WERI-Rb-1 (cell line): ENCODE data around the gene CCT7.
"Not testable (repeated sequence)": the region's sequence is repeated elsewhere in the genome, so short reads cannot be mapped to it uniquely, and the experiment has no call there.

Source experiments
- DNase-seq: peaks from one replicate; pipeline ENCODE4 v3.0.0-alpha.2; 2020
- H3K27ac ChIP-seq: fragments of 250-450 bp; sonication (Bioruptor Pico); 2 replicates; pipeline ENCODE4 v1.5.1; 2020; ENCODE audit warnings: mild to moderate bottlenecking, moderate library complexity
- H3K27me3 ChIP-seq: fragments of 250-450 bp; sonication (Bioruptor Pico); 2 replicates; pipeline ENCODE4 v1.5.1; 2021; ENCODE audit warnings: mild to moderate bottlenecking, low read depth, moderate library complexity; ENCODE audit not compliant: insufficient read depth, severe bottlenecking
- H3K36me3 ChIP-seq: fragments of 250-450 bp; sonication (Bioruptor Pico); 2 replicates; pipeline ENCODE4 v1.5.1; 2020; ENCODE audit warnings: mild to moderate bottlenecking, moderate library complexity
- H3K4me3 ChIP-seq: 2 replicates; pipeline ENCODE4 v1.5.1; 2011; ENCODE audit warnings: low read depth, mild to moderate bottlenecking, control low read depth, low read length
- H3K9me3 ChIP-seq: fragments of 250-450 bp; sonication (Bioruptor Pico); 2 replicates; pipeline ENCODE4 v1.5.1; 2021; ENCODE audit warnings: mild to moderate bottlenecking, moderate library complexity; ENCODE audit not compliant: severe bottlenecking
- CTCF ChIP-seq: IDR thresholded peaks from 2 replicates; pipeline ENCODE4 v1.5.1; 2011; ENCODE audit warnings: low read depth, mild to moderate bottlenecking, control low read depth, inconsistent platforms, low read length

Gene CCT7

GRCh38 chr2:73262108-73262651, 28.1 kb downstream of the CCT7 start:
- no peak overlapping the region for H3K27ac ChIP-seq
- peaks cover 62% of the 10 kb centered on the region for H3K36me3 ChIP-seq
- no peak overlapping the region for H3K4me3 ChIP-seq
- H3K9me3 ChIP-seq: no peaks in the 10 kb centered on the region
- TF ChIP-seq CTCF: no peak
- no peaks in the 10 kb centered on the region for H3K27me3 ChIP-seq
- DNase-seq: no peak

GRCh38 chr2:73262691-73263429, 28.8 kb downstream of the CCT7 start:
- not testable (repeated sequence) for H3K27me3 ChIP-seq, H3K4me3 ChIP-seq, H3K9me3 ChIP-seq, H3K27ac ChIP-seq
- H3K36me3 ChIP-seq: peaks cover 58% of the 10 kb centered on the region
- DNase-seq: peak; percentile 54

- H3K4me3 ChIP-seq: no peak overlapping the region
- no peaks in the 10 kb centered on the region for H3K9me3 ChIP-seq
- H3K27me3 ChIP-seq: no peaks in the 10 kb centered on the region
- TF ChIP-seq CTCF: no peak
- no peak overlapping the region for H3K27ac ChIP-seq
- DNase-seq: no peak
- H3K36me3 ChIP-seq: peaks cover 49% of the 10 kb centered on the region
These were observed 29.6 kb downstream of the CCT7 start for GRCh38 chr2:73263540-73264331.

GRCh38 chr2:73264332-73264606, 30.2 kb downstream of the CCT7 start:
- DNase-seq: no peak
- no peak for TF ChIP-seq CTCF
- Histone ChIP-seq H3K27ac (no peak overlapping the region), H3K9me3 (no peaks in the 10 kb centered on the region), H3K4me3 (no peak overlapping the region), H3K27me3 (no peaks in the 10 kb centered on the region), H3K36me3 (peaks cover 44% of the 10 kb centered on the region)

GRCh38 chr2:73264783-73265182, 30.7 kb downstream of the CCT7 start:
- Histone ChIP-seq H3K9me3 (no peaks in the 10 kb centered on the region), H3K27ac (no peak overlapping the region), H3K4me3 (no peak overlapping the region), H3K36me3 (peaks cover 39% of the 10 kb centered on the region), H3K27me3 (no peaks in the 10 kb centered on the region)
- TF ChIP-seq CTCF: no peak
- no peak for DNase-seq

- Histone ChIP-seq H3K27ac (no peak overlapping the region), H3K4me3 (no peak overlapping the region), H3K27me3 (no peaks in the 10 kb centered on the region), H3K9me3 (no peaks in the 10 kb centered on the region), H3K36me3 (peaks cover 32% of the 10 kb centered on the region)
- no peak for TF ChIP-seq CTCF
- no peak for DNase-seq
These were observed 31.4 kb downstream of the CCT7 start for GRCh38 chr2:73265298-73266060.
